NCI-H460 (cell line): ENCODE data around the gene TNS2. TPM values are rescaled to one million over a fixed set of nuclear protein-coding genes. Genes with fewer than 3 reads are reported as not detected.

Experiments used
- DNase-seq: peaks from one replicate; pipeline ENCODE4 v3.0.0-alpha.2; 2016; ENCODE audit warnings: low read depth; ENCODE audit errors: extremely low read depth
- total RNA-seq: library from RNA; depleted of rRNA; stranded (reverse); fragments of >200 nt; shearing (Covaris generic); gene quantifications from 2 replicates; pipeline ENCODE4 v1.2.3, GENCODE V29; 2014

TNS2 gene
- total RNA-seq, 1 experiment from 2014 or later, result 12.1 TPM

- DNase-seq, result no peak
Observed at GRCh38 chr12:53044052-53044581, 5.7 kb upstream of the TNS2 start.

- no peak for DNase-seq
Observed at GRCh38 chr12:53044896-53045695, 4.8 kb upstream of the TNS2 start.

- no peak for DNase-seq
Observed at GRCh38 chr12:53045696-53046045, 4.2 kb upstream of the TNS2 start.

- no peak for DNase-seq
Observed at GRCh38 chr12:53046655-53047220, 3.1 kb upstream of the TNS2 start.

GRCh38 chr12:53047221-53048032, 2.4 kb upstream of the TNS2 start:
- peak; percentile 56 for DNase-seq

- peak; percentile 66 for DNase-seq
Observed at GRCh38 chr12:53048033-53048779, 1.7 kb upstream of the TNS2 start.

- DNase-seq, result no peak
Observed at GRCh38 chr12:53048780-53049401, 974 bp upstream of the TNS2 start.

- DNase-seq, result no peak
Observed at GRCh38 chr12:53050426-53051057, 677 bp downstream of the TNS2 start.

GRCh38 chr12:53051058-53051880, 1.4 kb downstream of the TNS2 start:
- no peak for DNase-seq

GRCh38 chr12:53051881-53052412, 2.1 kb downstream of the TNS2 start:
- no peak for DNase-seq

- peak; percentile 34 for DNase-seq
Observed at GRCh38 chr12:53052419-53053217, 2.8 kb downstream of the TNS2 start.

- DNase-seq, result peak; percentile 23
Observed at GRCh38 chr12:53053218-53054111, 3.6 kb downstream of the TNS2 start.

GRCh38 chr12:53054112-53054878, 4.4 kb downstream of the TNS2 start:
- DNase-seq, result peak; percentile 95

GRCh38 chr12:53055471-53056266, 5.8 kb downstream of the TNS2 start:
- no peak for DNase-seq

- DNase-seq, result no peak
Observed at GRCh38 chr12:53056296-53056695, 6.4 kb downstream of the TNS2 start.
